Measurements from ENCODE around the gene ADAM30.

The ADAM30 gene

GRCh38 chr1:119879510-119880434 is 16.5 kb downstream of the ADAM30 start:
- in situ Hi-C loops (cut with HindIII; ENCODE audit: low sequenced_read_pairs): no loop called here
- no peak for TF ChIP-seq CTCF (IDR thresholded peaks at IDR 0.05; ENCODE audit: low read depth, low read length, missing control alignments)
- DNase-seq (ENCODE audit: low read depth): no peak
- no peak overlapping the region for H3K4me3 ChIP-seq (ENCODE audit: low read depth, low read length)

DNA sequence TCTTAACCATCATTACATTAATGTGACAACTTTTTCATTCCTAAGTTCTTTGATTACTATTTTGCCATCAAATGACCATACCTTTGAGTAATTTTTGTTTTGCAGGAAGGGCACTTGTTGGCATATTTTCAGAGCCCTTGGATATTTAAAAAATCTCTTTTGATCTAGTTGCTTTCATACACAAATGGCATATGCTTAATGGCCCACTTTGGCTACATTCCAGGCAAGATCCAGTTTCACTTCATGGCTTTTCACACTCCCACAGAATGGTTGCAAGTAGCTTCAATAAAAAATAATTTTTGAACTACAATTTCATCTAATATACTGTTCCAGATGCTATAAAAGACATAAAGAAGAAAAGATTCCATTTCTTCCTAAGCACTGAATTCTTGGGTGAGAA is 18.1 kb downstream of the ADAM30 start:
- TF ChIP-seq CTCF (IDR thresholded peaks at IDR 0.05; ENCODE audit: low read depth, low read length, missing control alignments): no peak
- in situ Hi-C loops (cut with HindIII; ENCODE audit: low sequenced_read_pairs): no loop called here
- no peak for DNase-seq (ENCODE audit: low read depth)
- H3K4me3 ChIP-seq (ENCODE audit: low read depth, low read length): no peak overlapping the region

GRCh38 chr1:119874186-119874585 is 22.1 kb downstream of the ADAM30 start:
- DNase-seq (ENCODE audit: low read depth): no peak
- no peak overlapping the region for H3K4me3 ChIP-seq (ENCODE audit: low read depth, low read length)
- no peak for TF ChIP-seq CTCF (IDR thresholded peaks at IDR 0.05; ENCODE audit: low read depth, low read length, missing control alignments)
- in situ Hi-C loops (cut with HindIII; ENCODE audit: low sequenced_read_pairs): loop anchor here (25.0 kb wide), 1 partner anchor 88 kb away; no protein-coding TSS in a partner anchor

GRCh38 chr1:119873135-119874015 is 22.9 kb downstream of the ADAM30 start:
- no peak overlapping the region for H3K4me3 ChIP-seq (ENCODE audit: low read depth, low read length)
- DNase-seq (ENCODE audit: low read depth): peak; percentile 91
- in situ Hi-C loops (cut with HindIII; ENCODE audit: low sequenced_read_pairs): loop anchor here (25.0 kb wide), 1 partner anchor 89 kb away; no protein-coding TSS in a partner anchor
- TF ChIP-seq CTCF (IDR thresholded peaks at IDR 0.05; ENCODE audit: low read depth, low read length, missing control alignments): no peak

GRCh38 chr1:119871881-119872280 is 24.4 kb downstream of the ADAM30 start:
- no peak for TF ChIP-seq CTCF (IDR thresholded peaks at IDR 0.05; ENCODE audit: low read depth, low read length, missing control alignments)
- H3K4me3 ChIP-seq (ENCODE audit: low read depth, low read length): no peak overlapping the region
- no peak for DNase-seq (ENCODE audit: low read depth)
- in situ Hi-C loops (cut with HindIII; ENCODE audit: low sequenced_read_pairs): loop anchor here (25.0 kb wide), 1 partner anchor 90 kb away; no protein-coding TSS in a partner anchor

DNA sequence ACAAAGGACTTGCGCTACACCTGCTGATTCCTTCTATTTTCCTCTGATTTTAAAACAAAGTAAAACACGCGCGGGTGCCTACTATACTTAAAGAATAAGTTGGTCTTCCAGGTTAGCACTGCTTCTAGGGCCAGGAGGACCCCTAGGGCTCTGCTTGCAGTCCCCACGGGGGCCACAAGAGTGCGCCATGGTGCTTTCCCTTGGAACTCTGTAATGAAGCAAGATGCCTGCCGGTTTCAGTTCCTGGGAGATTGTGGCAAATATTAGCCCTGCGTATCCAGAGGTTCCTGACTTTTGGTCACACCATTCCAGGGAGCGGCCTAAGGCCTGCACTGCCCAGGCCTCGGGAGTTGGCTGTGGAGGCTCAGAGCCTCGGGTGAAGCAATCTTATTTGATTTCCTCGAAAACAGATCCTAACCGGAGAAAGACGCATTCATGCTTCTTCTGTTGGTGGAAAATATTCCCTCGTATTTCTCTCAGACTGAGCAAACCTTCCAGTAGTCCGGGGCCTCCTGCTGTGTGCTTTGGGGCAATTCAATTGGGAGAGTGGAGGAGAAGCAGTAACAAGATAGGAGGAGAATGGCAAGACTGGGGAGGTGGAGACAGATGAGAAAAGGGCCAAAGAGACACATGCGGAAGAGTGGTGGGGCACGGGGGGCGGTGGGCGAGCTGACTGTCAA is 25.3 kb downstream of the ADAM30 start:
- in situ Hi-C loops (cut with HindIII; ENCODE audit: low sequenced_read_pairs): loop anchor here (25.0 kb wide), 1 partner anchor 91 kb away; no protein-coding TSS in a partner anchor
- no peak overlapping the region for H3K4me3 ChIP-seq (ENCODE audit: low read depth, low read length)
- TF ChIP-seq CTCF (IDR thresholded peaks at IDR 0.05; ENCODE audit: low read depth, low read length, missing control alignments): peak; percentile 100
- peak; percentile 65 for DNase-seq (ENCODE audit: low read depth)
